ENCODE measurements around the gene MFAP4.

Gene MFAP4

GRCh38 chr17:19384723-19385391 is 2.1 kb downstream of the MFAP4 start:
- no peak for DNase-seq (ENCODE audit: low read depth)

DNA sequence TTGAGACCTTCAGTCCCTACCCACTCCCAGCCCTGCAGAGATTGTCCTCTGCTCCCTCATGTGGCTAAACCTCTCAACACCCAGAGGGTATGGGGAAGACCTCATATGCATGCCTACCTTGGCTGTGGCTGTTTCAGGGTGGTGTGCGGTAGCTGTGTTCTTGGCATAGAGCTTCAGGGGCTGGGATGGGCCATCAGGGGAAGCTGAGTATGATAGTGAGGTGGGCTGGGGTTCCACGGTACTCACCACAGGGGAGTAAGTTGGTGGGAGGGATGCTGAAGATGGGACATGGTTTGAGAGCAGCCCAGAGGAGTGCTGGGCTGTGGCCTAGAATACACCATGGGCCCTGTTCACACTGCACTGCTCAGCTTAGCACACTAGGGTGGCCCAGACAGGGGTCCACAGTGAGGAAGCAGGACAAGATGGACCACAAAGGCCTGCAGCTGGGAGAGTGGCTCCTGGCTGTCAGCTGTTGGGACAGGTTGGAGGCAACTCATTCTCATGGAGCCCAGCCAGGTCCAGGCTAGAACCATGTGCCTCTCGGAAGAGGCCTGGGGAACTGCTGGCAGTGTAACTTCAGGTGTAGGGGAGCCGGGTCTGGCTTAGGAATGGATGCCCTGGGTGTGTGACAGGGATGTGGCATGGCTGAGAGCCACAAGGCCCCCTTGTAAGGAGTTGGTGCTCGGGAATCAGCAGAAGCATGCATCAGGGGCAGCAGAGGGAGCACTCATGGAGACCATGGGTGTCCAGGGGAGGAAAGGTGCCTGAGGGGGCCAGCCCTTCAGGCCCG is 3.1 kb downstream of the MFAP4 start:
- no peak for DNase-seq (ENCODE audit: low read depth)

GRCh38 chr17:19382531-19383444 is 4.2 kb downstream of the MFAP4 start:
- no peak for DNase-seq (ENCODE audit: low read depth)

GRCh38 chr17:19381741-19382444 is 5.1 kb downstream of the MFAP4 start:
- DNase-seq (ENCODE audit: low read depth) = no peak

DNA sequence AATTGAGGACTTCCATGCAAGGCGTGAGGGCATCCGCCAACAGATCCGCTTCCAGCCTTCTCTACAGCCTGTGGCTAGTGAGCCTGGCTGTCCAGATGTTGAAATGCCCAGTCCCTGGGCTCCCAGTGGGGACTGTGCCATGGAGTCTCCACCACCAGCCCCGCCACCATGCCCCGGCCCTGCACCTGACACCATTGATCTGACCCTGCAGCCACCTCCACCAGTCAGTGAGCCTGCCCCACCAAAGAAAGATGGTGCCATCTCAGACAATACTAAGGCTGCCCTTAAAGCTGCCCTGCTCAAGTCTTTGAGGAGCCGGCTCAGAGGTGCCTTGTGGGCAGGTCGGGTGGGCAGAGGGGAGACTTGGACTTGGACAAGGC is 5.6 kb downstream of the MFAP4 start:
- DNase-seq (ENCODE audit: low read depth) = no peak

DNA sequence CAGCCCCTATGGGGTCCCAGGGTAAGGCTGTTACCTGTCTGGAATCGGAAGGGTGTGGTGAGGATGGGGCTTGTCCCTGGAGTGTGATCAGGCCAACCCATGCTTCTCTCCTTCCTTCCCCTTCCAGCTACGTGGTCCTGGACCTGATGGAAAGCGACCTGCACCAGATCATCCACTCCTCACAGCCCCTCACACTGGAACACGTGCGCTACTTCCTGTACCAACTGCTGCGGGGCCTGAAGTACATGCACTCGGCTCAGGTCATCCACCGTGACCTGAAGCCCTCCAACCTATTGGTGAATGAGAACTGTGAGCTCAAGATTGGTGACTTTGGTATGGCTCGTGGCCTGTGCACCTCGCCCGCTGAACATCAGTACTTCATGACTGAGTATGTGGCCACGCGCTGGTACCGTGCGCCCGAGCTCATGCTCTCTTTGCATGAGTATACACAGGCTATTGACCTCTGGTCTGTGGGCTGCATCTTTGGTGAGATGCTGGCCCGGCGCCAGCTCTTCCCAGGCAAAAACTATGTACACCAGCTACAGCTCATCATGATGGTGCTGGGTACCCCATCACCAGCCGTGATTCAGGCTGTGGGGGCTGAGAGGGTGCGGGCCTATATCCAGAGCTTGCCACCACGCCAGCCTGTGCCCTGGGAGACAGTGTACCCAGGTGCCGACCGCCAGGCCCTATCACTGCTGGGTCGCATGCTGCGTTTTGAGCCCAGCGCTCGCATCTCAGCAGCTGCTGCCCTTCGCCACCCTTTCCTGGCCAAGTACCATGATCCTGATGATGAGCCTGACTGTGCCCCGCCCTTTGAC is 6.3 kb downstream of the MFAP4 start:
- no peak for DNase-seq (ENCODE audit: low read depth)

GRCh38 chr17:19379361-19380065 is 7.5 kb downstream of the MFAP4 start:
- no peak for DNase-seq (ENCODE audit: low read depth)

GRCh38 chr17:19378416-19379360 is 8.3 kb downstream of the MFAP4 start, which contains the start of gene MAPK7:
TSS of gene MAPK7 (plus strand) at chr17:19378498. CDS start at chr17:19378901, 403 bp downstream.
- no peak for DNase-seq (ENCODE audit: low read depth)

DNA sequence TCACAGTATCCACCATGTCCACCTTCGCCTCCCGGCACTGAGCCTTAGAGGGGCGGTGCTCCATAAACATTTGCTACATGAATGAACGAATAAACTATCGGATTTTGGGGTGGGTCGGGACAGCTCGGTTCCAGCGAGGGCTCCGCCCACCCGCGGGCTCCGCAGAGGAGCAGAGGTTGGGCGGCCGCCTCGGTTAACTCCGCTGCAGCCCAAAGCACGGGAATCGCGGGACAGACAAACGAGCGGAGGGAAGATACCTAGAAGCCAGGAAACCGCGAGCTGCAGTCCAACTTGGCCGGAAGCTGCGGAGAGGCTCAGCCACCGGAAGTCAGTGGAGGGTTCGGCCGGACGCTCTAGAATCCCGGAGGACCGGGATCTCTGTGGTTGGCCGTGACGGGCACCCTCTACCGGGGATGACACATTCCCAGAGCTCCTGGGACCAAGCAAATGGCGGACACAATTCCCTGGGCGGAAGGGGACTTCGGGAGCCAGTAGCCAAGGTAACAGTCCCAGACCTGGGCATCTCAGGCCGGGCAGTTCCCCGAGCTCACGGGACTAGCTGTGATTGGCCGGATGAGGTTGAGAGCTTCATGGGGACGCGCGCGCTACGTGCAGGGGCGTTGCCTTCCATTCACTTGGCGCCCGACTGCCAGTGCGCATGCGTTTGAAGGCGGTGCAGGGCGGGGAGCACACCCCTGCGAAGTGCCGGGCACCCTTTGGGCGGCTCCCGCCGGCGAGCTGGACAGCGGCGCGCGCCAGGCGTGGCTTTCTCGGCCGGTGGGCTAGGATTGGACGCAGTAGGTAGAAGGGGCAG is 9.2 kb downstream of the MFAP4 start:
- peak; percentile 78 for DNase-seq (ENCODE audit: low read depth)

DNA sequence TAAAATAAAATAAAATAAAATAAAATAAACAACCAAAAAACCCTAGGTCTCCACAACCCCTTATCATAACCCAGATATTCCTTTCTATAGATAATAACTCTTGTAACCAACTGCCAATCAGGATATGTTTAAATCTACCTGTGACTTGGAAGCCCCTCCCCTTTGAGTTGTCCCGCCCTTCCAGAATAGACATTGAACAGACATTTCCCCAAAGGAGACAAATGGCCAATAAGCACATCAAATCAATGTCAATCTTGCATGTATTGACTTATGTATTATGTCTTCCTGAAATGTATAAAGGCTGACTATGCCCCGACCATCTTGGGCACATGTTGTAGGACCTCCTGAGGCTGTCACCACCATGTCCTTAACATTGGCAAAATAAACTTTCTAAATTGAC is 10.2 kb downstream of the MFAP4 start:
- no peak for DNase-seq (ENCODE audit: low read depth)

DNA sequence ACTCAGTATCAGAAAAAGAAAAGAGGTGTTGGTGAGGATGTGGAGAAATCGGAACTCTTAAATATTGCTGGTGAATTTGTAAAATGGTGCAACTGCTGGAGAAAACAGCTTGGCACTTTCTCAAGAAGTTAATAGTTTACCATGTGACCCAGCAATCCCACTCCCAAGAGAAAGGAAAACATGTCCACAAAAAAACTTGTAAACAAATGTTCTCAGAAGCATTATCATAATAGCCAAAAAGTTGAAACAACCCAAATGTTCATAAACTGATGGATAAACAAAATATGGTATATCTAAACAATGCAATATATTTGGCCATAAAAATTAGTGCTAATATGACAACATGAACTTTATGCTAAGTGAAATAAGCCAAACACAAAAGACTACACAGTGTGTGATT is 11.3 kb downstream of the MFAP4 start:
- no peak for DNase-seq (ENCODE audit: low read depth)

- no peak for DNase-seq (ENCODE audit: low read depth)
Measured at GRCh38 chr17:19374136-19374535, 12.9 kb downstream of the MFAP4 start.

- no peak for DNase-seq (ENCODE audit: low read depth)
Measured at GRCh38 chr17:19372866-19373504, 14.0 kb downstream of the MFAP4 start.

DNA sequence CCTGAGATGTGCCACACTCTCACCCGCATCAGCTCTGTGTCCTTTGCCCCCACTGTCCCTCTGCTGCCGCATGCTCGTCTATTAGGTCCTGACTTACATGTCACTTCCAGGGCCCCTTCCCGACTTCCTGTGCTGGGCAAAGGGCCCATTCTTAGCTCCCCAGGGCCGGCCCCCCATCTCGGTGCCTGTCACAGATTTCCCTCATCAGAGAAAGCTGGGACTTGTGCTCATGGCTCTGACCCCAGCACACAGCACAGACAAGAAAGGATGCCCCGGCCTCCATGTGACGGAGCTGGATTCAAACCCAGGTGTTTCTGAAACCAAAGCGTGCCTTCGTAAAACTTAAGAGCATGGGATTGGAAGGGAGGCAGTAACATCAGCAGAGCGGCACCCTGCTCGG is 14.6 kb downstream of the MFAP4 start:
- DNase-seq (ENCODE audit: low read depth) = no peak

DNA sequence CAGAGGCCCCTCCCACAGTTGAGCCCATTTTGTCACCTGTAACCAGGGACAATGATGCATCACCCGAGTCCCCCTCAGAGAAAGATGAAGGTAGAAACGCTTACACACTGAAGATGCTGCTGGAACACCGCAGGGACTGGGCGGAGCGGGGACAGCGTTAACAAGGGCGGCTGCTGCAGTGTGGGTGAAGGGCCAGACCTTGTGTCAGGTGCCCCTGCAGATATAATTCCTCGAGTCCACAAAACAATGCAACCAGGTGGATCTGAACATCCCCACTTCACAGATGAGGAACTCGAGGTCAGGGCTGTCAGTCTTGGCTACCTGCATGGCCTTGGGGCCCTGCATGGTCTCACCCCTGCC is 15.0 kb downstream of the MFAP4 start:
- DNase-seq (ENCODE audit: low read depth) = no peak

GRCh38 chr17:19371259-19372010 is 15.6 kb downstream of the MFAP4 start:
- no peak for DNase-seq (ENCODE audit: low read depth)

DNA sequence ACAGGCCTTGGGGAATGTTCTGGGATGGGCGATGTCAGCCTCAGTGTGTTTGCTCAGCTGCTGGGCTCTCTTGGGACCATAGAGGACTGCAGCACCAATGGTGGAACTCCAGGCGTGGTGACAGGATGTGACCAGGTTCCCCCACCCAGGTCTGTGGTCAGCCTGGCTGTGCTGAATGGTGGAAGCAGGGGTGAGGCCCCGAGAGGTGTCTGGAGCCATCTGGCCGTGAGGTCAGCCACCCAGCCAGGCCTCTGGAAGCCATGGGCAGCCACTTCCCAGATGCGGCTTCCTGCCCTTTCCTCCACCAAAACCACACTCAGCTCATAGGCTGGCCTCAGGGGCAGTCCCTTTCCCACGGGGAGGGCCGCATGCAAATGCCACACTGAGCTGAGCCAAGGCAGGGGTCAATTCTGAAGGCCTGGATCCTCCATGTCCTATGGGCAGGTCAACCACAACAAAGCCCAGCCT is 16.5 kb downstream of the MFAP4 start:
- no peak for DNase-seq (ENCODE audit: low read depth)

All from stimulated activated CD8-positive, alpha-beta memory T cell treated with anti-CD3 and anti-CD28 coated beads, Interleukin-15, amount 100 ng/mL, for 24 hours (primary cell).